Rectal smooth muscle tissue (tissue), 1 donor: ENCODE results near the gene DDX23.

ENCODE experiments used
- H3K27ac ChIP-seq: one replicate; pipeline ENCODE4 v1.7.0; 2013; ENCODE audit warnings: low read depth, low read length, inconsistent platforms
- H3K27me3 ChIP-seq: one replicate; pipeline ENCODE4 v1.7.0; 2013; ENCODE audit warnings: low read length; ENCODE audit not compliant: control insufficient read depth, insufficient read depth
- H3K36me3 ChIP-seq: one replicate; pipeline ENCODE4 v1.7.0; 2013; ENCODE audit warnings: low read length; ENCODE audit not compliant: control insufficient read depth, insufficient read depth
- H3K4me1 ChIP-seq: one replicate; pipeline ENCODE4 v1.7.0; 2013; ENCODE audit warnings: low read length; ENCODE audit not compliant: control insufficient read depth, insufficient read depth
- H3K4me3 ChIP-seq: one replicate; pipeline ENCODE4 v1.7.0; 2013; ENCODE audit warnings: low read length
- H3K9ac ChIP-seq: one replicate; pipeline ENCODE4 v1.7.0; 2013; ENCODE audit warnings: low read length

DDX23 gene

GRCh38 chr12:48796976-48797375 is 55.0 kb downstream of the DDX23 start:
- H3K9ac ChIP-seq: no peak overlapping the region
- H3K27ac ChIP-seq: no peak overlapping the region
- no peaks in the 10 kb centered on the region for H3K4me1 ChIP-seq

GRCh38 chr12:48795550-48796455 is 56.2 kb downstream of the DDX23 start:
- H3K27ac ChIP-seq: no peak overlapping the region
- H3K36me3 ChIP-seq: no peaks in the 10 kb centered on the region
- H3K4me3 ChIP-seq: peak overlapping the region; percentile 20
- no peaks in the 10 kb centered on the region for H3K4me1 ChIP-seq
- no peak overlapping the region for H3K9ac ChIP-seq
- peaks cover 4% of the 10 kb centered on the region for H3K27me3 ChIP-seq

More at GRCh38 chr12:48796976-48797375, 55.0 kb downstream of the DDX23 start:
- Histone ChIP-seq H3K36me3 (no peaks in the 10 kb centered on the region), H3K27me3 (peaks cover 4% of the 10 kb centered on the region), H3K4me3 (no peak overlapping the region)

GRCh38 chr12:48794870-48795269 is 57.1 kb downstream of the DDX23 start:
- H3K4me1 ChIP-seq: peaks cover 4% of the 10 kb centered on the region
- no peaks in the 10 kb centered on the region for H3K36me3 ChIP-seq

GRCh38 chr12:48793696-48794095 is 58.3 kb downstream of the DDX23 start:
- Histone ChIP-seq H3K36me3 (no peaks in the 10 kb centered on the region), H3K4me3 (no peak overlapping the region), H3K27ac (no peak overlapping the region), H3K4me1 (peaks cover 5% of the 10 kb centered on the region), H3K9ac (no peak overlapping the region), H3K27me3 (peaks cover 2% of the 10 kb centered on the region)

More at GRCh38 chr12:48794870-48795269, 57.1 kb downstream of the DDX23 start:
- Histone ChIP-seq H3K27ac (no peak overlapping the region), H3K9ac (no peak overlapping the region), H3K27me3 (peaks cover under 1% of the 10 kb centered on the region), H3K4me3 (no peak overlapping the region)

- Histone ChIP-seq H3K36me3 (no peaks in the 10 kb centered on the region), H3K4me1 (peaks cover 15% of the 10 kb centered on the region), H3K4me3 (peak overlapping the region; percentile 87), H3K27ac (no peak overlapping the region), H3K9ac (no peak overlapping the region), H3K27me3 (peaks cover 2% of the 10 kb centered on the region)
Measured at GRCh38 chr12:48789858-48790326, 62.1 kb downstream of the DDX23 start.

- Histone ChIP-seq H3K4me3 (peak within 1 kb of the TSS; percentile 87), H3K4me1 (peaks cover 15% of the 10 kb centered on the region), H3K27ac (peak within 1 kb of the TSS; percentile 85), H3K9ac (peak within 1 kb of the TSS; percentile 90), H3K36me3 (no peaks in the 10 kb centered on the region), H3K27me3 (peaks cover 2% of the 10 kb centered on the region)
Measured at GRCh38 chr12:48788854-48789775, 62.8 kb downstream of the DDX23 start, which contains the start of gene ADCY6. Gene ADCY6 (minus strand): TSS chr12:48789089. CDS start chr12:48783434, 5,655 bp downstream.

- Histone ChIP-seq H3K27ac (peak overlapping the region; percentile 63), H3K36me3 (no peaks in the 10 kb centered on the region), H3K27me3 (peaks cover 2% of the 10 kb centered on the region), H3K4me3 (peak overlapping the region; percentile 87), H3K4me1 (peaks cover 15% of the 10 kb centered on the region), H3K9ac (peak overlapping the region; percentile 90)
Measured at GRCh38 chr12:48788524-48788853, 63.5 kb downstream of the DDX23 start.

- Histone ChIP-seq H3K27ac (peak overlapping the region; percentile 63), H3K9ac (peak overlapping the region; percentile 90), H3K4me1 (peaks cover 15% of the 10 kb centered on the region), H3K4me3 (peak overlapping the region; percentile 87), H3K27me3 (peaks cover 2% of the 10 kb centered on the region), H3K36me3 (no peaks in the 10 kb centered on the region)
Measured at GRCh38 chr12:48787791-48788523, 64.0 kb downstream of the DDX23 start.

DNA sequence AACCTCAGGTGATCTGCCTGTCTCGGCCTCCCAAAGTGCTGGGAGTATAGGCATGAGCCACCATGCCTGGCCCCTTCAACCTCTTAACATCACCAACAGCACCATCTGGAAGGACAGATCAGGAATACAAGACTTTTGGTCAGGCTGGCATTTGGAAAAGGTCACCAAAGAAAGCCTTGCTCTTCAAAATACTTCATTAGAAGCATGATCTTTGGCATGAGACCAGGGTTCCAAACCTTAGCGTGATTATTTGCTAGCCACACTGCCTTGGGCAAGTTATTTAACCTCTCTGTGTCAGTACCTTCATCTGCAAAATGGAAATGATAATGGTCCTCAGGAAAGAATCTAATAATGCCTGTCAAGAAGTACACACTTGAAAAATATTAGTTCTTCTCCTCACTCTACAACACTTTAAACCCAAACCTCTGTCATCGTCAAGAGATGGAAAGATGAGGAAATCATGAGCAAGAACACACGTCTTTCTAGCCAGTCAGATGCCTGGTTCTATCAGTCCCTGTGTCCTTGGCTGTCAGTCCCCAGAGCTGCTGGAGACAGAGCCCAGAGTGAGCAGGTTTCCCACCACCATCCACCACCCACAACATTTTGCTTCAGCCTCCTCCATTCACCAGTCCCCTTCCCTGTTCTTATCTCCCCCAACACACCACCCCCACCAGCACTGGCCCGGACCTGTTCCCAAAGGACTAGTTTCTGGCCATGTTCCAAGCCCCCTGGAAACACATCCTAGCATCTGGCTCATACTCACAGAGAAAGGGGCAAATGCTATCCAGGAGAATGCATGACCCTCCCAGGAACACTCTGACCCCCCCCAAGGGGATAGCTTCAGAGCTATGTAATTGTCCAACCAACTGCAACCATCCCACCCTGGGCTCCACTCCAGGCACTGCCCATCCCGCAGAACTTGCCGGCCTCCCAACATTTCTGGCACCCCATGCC is 65.1 kb downstream of the DDX23 start:
- Histone ChIP-seq H3K27ac (no peak overlapping the region), H3K36me3 (peaks cover 4% of the 10 kb centered on the region), H3K9ac (no peak overlapping the region), H3K4me3 (peak overlapping the region; percentile 87), H3K27me3 (peaks cover 2% of the 10 kb centered on the region), H3K4me1 (peaks cover 15% of the 10 kb centered on the region)

DNA sequence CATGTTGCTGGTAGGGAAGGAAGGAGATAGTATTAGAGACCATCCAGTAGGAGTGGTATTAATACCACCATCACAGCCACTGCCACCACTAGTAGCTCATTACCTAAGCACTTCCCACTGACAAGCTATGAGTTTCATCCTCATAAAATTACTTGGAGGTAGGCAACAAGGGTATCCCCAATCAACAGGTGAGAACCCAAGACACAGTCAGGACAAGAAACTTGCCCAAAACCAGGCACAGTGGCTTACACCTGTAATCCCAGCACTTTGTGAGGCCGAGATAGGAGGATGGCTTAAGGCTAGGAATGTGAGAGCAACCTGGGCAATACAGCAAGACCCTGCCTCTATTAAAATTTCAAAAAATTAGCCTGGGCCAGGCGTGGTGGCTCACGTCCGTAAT is 68.5 kb downstream of the DDX23 start:
- Histone ChIP-seq H3K36me3 (peaks cover 6% of the 10 kb centered on the region), H3K4me1 (peaks cover 12% of the 10 kb centered on the region), H3K27me3 (no peaks in the 10 kb centered on the region), H3K9ac (no peak overlapping the region), H3K4me3 (no peak overlapping the region), H3K27ac (no peak overlapping the region)
